Measurements from ENCODE around the gene CA5A.
"Not testable (repeated sequence)": the region's sequence is repeated elsewhere in the genome, so short reads cannot be mapped to it uniquely, and the experiment has no call there.

Gene CA5A

DNA sequence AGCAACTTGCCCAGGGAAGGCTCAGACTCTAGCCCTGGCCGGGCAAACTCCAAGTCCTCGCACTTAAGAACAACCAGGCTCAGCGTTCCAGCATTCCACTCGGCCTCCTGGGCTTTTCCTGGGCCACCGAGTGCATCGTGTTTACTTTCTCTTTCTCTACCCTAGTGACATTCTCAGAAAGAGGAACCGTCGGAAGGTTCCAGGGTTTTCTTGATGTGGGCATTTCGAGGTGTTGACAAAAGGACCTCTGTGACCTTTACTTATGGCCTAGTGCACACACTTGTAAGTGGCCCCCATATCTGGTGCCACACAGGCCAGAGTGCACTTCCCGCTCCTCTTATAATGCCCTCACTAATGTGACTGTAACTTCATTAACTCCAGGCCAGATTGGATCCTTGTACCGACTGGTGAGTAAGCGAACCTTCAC, 11.8 kb upstream of the CA5A start:
- no peak for DNase-seq (ENCODE audit: low read depth, low spot score)

DNA sequence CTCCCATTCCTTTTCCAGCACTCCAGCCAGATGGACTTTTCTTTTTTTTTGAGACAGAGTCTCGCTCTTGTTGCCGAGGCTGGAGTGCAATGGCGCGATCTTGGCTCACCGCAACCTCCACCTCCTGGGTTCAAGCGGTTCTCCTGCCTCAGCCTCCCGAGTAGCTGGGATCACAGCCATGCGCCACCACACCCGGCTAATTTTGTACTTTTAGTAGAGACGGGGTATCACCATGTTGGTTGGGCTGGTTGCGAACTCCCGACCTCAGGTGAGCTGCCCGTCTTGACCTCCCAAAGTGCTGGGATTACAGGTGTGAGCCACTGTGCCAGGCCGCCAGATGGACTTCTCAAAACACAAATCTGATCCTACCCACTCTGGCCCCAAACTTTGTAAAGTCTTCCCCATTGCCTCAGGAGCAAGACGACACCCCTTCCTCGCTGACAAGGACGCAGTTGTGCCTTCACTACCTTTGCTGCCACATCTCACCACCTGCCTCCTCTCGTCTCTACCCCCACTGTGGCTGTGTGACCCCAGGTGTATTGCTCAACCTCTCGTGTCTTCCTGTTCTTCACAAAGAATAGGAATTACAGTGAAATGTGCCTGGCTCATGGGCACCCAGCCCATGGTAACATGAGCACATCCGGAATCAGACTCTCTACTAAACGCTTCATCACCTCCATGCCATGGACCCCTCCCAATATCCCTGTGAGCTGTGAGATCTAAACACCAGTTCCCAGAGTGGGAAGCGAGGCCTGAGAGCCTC, 11.2 kb upstream of the CA5A start:
- no peak for DNase-seq (ENCODE audit: low read depth, low spot score)

DNA sequence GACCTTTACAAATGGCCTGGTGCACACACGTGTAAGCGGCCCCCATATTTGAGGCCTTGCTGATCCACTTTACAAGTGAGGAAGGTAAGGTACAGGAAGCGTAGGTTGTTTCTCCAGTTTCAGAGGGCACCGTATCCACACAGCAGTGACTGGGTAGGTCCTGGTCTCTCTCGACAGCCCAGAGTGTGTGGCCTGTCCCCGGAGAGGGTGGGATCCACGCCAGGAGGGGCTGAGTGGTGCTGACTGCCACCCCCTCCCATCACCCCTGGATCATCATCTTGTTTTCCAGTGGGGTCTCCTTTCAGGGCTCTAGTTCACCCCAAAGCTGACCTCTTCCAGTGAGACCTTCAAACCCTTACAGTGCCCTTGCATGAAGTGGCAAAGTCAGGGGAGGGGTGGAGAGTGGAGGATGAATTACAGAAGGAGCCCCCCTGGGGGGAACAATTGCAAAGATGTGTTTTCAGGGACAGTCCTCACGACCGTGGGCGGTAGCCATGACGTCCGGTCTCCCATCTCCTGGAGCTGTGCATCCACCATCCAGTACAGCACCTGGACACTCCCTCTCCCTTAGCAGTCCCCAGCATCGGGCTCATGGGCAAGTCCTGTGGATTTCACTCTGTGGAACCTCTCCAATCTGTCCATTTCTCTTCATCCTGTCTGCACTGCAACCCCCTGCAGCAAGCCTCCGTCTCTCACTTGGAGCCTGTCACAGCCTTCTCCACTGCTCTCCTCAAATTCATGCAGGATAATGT, 10.4 kb upstream of the CA5A start:
- no peak for DNase-seq (ENCODE audit: low read depth, low spot score)

GRCh38 chr16:87945351-87946042, 9.2 kb upstream of the CA5A start:
- DNase-seq (ENCODE audit: low read depth, low spot score) = peak; percentile 89

DNA sequence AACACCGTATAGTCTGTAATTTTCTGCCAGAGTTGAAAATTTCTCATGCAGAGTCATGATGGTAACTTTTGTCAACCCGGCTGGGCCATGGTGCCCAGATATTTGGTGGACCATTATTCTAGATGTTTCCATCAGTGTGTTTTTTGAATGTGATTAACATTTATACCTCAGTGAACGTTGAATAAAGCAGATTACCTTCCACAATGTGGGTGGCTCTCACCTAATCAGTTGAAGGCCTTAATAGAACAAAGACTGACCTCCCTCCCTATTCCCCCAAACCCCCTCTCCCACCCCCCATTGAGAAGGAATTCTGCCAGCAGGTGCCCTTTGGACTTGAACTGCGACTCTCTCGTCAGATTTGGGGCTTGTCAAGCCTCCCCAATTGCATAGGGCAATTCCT, 6.4 kb upstream of the CA5A start:
- DNase-seq (ENCODE audit: low read depth, low spot score) = no peak

GRCh38 chr16:87939562-87940423, 3.5 kb upstream of the CA5A start:
- no peak for DNase-seq (ENCODE audit: low read depth, low spot score)

- no peak for DNase-seq (ENCODE audit: low read depth, low spot score)
These were observed 2.2 kb upstream of the CA5A start for GRCh38 chr16:87938412-87938949.

GRCh38 chr16:87937231-87937542, 858 bp upstream of the CA5A start:
- not testable (repeated sequence) for DNase-seq (ENCODE audit: low read depth, low spot score)

DNA sequence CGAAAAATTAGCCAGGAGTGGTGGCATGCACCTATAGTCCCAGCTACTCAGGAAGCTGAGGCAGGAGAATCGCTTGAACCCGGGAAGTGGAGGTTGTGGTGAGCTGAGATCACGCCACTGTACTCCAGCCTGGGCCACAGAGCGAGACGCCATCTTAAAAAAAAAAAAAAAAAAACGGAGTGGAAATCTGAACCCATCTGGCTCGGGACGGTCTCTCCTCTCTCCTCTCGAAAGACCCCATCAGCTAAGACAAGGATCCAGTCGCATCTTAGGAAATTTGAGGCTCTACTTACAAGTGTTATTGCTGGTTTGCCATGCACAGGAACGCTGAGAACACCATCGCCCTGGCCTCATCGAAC, 334 bp downstream of the CA5A start:
- DNase-seq (ENCODE audit: low read depth, low spot score) = not testable (repeated sequence)

GRCh38 chr16:87934752-87935425, 1.4 kb downstream of the CA5A start:
- not testable (repeated sequence) for DNase-seq (ENCODE audit: low read depth, low spot score)

- no peak for DNase-seq (ENCODE audit: low read depth, low spot score)
These were observed 3.2 kb downstream of the CA5A start for GRCh38 chr16:87933140-87933495.

DNA sequence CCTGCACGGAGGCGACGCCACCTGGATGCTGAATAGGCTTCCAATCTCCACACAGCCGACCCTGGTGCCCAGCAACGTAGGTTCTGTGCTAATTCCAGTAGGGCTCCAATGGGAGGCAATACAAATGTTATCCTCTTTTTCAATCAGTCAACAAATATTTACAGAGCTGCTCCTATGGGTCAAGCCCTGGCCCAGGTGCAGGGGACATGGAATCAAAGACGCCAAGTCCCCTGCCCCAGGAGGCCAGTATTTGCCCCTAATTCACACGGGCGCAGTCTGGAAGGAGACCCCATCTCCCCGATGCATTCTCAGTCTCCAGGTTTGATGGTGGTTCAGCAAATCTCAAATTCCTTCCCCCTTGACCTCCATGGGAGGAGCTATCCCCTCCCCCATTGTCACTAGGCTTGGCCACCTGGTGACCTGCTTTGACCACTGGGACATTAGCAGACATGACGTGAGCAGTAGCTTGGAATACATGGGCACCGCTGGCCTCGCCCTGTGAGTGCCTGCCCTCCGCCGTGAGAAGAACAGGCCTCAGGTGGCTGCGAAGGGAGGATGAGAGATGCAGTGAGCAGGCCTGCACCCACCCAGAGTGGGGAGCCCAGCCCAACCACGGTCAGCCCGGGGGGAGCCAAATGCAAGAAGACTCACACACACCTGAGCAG, 3.7 kb downstream of the CA5A start:
- DNase-seq (ENCODE audit: low read depth, low spot score) = not testable (repeated sequence)

- peak; percentile 85 for DNase-seq (ENCODE audit: low read depth, low spot score)
These were observed 4.8 kb downstream of the CA5A start for GRCh38 chr16:87931504-87931903.

GRCh38 chr16:87930456-87930855, 5.9 kb downstream of the CA5A start:
- peak; percentile 34 for DNase-seq (ENCODE audit: low read depth, low spot score)

DNA sequence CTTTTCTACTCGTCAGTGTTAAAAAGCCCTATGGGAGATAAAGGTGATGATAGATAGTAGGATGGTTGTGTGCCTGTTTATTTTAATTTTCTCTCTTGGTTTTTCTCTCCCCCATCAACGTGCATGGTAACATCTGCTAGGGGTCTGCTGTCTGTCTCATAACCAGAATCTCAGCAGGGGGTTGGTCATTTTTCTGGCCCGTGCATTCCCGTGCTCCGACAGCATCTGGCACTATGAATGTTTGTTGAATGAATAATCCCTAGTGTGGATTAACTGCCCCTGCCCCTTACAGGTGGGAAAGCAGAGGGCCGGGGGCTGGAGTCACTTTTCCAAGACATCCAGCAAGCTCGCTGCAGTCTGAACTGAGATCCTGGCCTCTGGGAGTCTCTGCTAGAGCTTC, 6.3 kb downstream of the CA5A start:
- DNase-seq (ENCODE audit: low read depth, low spot score) = no peak

GRCh38 chr16:87927195-87927562, 9.2 kb downstream of the CA5A start:
- DNase-seq (ENCODE audit: low read depth, low spot score) = no peak

DNA sequence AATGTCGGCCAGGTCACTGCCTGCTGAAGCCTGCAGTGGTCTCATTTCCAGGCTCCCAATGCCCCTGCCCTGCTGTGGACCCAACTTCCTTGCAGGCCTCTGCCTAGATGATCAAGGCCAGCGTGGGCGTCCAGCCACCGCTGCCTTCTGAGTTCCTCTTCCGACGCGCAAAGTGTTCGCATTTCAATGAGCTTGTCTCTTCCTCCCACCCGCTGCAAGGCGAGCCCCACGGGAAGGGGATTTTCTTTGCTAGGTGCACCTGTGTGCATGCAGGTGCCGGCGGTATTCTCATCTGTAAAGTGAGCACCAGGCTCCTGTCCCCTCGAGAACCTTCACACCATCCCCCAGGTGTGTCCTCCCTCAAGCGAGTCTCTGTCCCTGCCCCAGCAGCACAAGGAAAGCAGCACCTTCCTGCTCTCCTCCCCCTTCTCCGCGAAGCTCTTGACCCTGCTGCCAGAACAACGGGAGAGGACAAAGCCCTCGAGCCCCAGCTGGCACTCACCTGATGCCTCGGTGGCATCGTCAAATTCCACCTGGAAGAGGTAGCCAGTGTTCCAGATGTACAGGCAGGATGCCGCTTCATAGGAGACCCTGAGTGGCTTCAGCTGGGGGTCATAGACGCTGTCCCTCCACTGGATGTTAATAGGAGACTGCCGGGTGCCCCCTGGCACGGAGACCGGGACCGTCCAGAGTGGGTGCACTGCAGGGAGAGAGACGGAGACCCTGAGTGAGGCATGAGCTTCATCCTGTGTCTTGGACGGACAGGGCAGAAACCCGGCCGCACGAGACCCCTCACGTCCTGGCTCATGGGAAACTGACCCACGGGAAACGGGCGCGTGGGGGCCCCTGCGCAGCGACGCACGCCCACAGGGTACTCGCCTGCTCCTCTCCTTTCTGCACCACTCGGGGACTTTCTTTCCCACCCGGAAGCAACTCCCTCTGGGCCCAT, 9.8 kb downstream of the CA5A start:
- DNase-seq (ENCODE audit: low read depth, low spot score) = no peak

- DNase-seq (ENCODE audit: low read depth, low spot score) = no peak
These were observed 11.3 kb downstream of the CA5A start for GRCh38 chr16:87924811-87925670.

Measured in astrocyte of the hippocampus (primary cell).